M059J (cell line): ENCODE measurements around the gene LDLRAD4. TPM values are rescaled to one million over a fixed set of nuclear protein-coding genes. Genes with fewer than 3 reads are reported as not detected.
"Not testable (repeated sequence)": the region's sequence is repeated elsewhere in the genome, so short reads cannot be mapped to it uniquely, and the experiment has no call there.

Experiments used
- DNase-seq: peaks from one replicate; pipeline ENCODE4 v3.0.0-alpha.2; 2012; ENCODE audit warnings: low read depth
- total RNA-seq: library from RNA; depleted of rRNA; stranded (reverse); fragments of >200 nt; shearing (Covaris generic); gene quantifications from 2 replicates; pipeline ENCODE4 v1.2.3, GENCODE V29; 2014

Gene LDLRAD4
- total RNA-seq, 1 experiment from 2014 or later = 1.9 TPM

GRCh38 chr18:13460946-13461345, 242.4 kb downstream of the LDLRAD4 start:
- no peak for DNase-seq

- DNase-seq = peak; percentile 54
Measured at GRCh38 chr18:13461469-13461868, 242.9 kb downstream of the LDLRAD4 start.

- DNase-seq = no peak
Measured at GRCh38 chr18:13461936-13462335, 243.4 kb downstream of the LDLRAD4 start.

- no peak for DNase-seq
Measured at GRCh38 chr18:13462686-13463085, 244.1 kb downstream of the LDLRAD4 start.

GRCh38 chr18:13463526-13464210, 245.1 kb downstream of the LDLRAD4 start:
- no peak for DNase-seq

GRCh38 chr18:13464432-13465123, 246.0 kb downstream of the LDLRAD4 start:
- DNase-seq = peak; percentile 49

GRCh38 chr18:13465124-13465446, 246.5 kb downstream of the LDLRAD4 start:
- no peak for DNase-seq

- DNase-seq = no peak
Measured at GRCh38 chr18:13465476-13465875, 246.9 kb downstream of the LDLRAD4 start.

- no peak for DNase-seq
Measured at GRCh38 chr18:13470516-13471197, 252.1 kb downstream of the LDLRAD4 start.

- DNase-seq = no peak
Measured at GRCh38 chr18:13471198-13471845, 252.8 kb downstream of the LDLRAD4 start.

GRCh38 chr18:13471971-13472628, 253.5 kb downstream of the LDLRAD4 start:
- DNase-seq = no peak

- no peak for DNase-seq
Measured at GRCh38 chr18:13473751-13474150, 255.2 kb downstream of the LDLRAD4 start.

GRCh38 chr18:13474336-13474735, 255.8 kb downstream of the LDLRAD4 start:
- DNase-seq = peak; percentile 21

GRCh38 chr18:13474907-13475545, 256.5 kb downstream of the LDLRAD4 start:
- peak; percentile 61 for DNase-seq

- DNase-seq = not testable (repeated sequence)
Measured at GRCh38 chr18:13476312-13476711, 257.8 kb downstream of the LDLRAD4 start.

GRCh38 chr18:13477147-13477683, 258.7 kb downstream of the LDLRAD4 start:
- DNase-seq = no peak

- no peak for DNase-seq
Measured at GRCh38 chr18:13480571-13481255, 262.2 kb downstream of the LDLRAD4 start.

GRCh38 chr18:13481331-13481730, 262.8 kb downstream of the LDLRAD4 start:
- no peak for DNase-seq

GRCh38 chr18:13481820-13482617, 263.5 kb downstream of the LDLRAD4 start:
- DNase-seq = no peak

GRCh38 chr18:13482618-13482945, 264.0 kb downstream of the LDLRAD4 start:
- no peak for DNase-seq
